AG04449 (cell line): ENCODE results near the gene PMEPA1.

Experiments used
- CTCF ChIA-PET: fragments of 350-600 bp; formaldehyde crosslinking; extraction: SDS; loops from one replicate; lab custom pipeline; 2021; ENCODE audit warnings: antibody characterized with exemption; lab: Yijun Ruan, JAX
- POLR2A ChIA-PET: fragments of 400-600, 350-600 bp; formaldehyde crosslinking; extraction: SDS; loops from one replicate; lab custom pipeline; 2020; ENCODE audit warnings: antibody characterized with exemption, inconsistent platforms; lab: Yijun Ruan, JAX
- DNase-seq: peaks from one replicate; pipeline ENCODE4 v3.0.0-alpha.2; 2010; ENCODE audit warnings: low read depth, low spot score
- H3K4me3 ChIP-seq: 2 replicates; pipeline ENCODE4 v1.5.1; 2011; ENCODE audit warnings: low read depth, mild to moderate bottlenecking, control low read depth, low read length
- CTCF ChIP-seq: IDR thresholded peaks from one replicate; pipeline ENCODE4 v1.5.1; 2011; ENCODE audit warnings: mild to moderate bottlenecking, moderate library complexity, low read length, control low read depth, inconsistent platforms; ENCODE audit not compliant: insufficient read depth; ENCODE audit errors: missing control alignments

PMEPA1 gene

GRCh38 chr20:57666106-57666833 lies 43.5 kb downstream of the PMEPA1 start:
- POLR2A ChIA-PET = no interaction called here
- no peak overlapping the region for H3K4me3 ChIP-seq
- TF ChIP-seq CTCF = no peak
- CTCF ChIA-PET = interaction anchor here (1.6 kb wide), 1 partner anchor 12 kb away, joined by 9 read pairs; no protein-coding TSS in a partner anchor
- DNase-seq = no peak

GRCh38 chr20:57665589-57665971 lies 44.2 kb downstream of the PMEPA1 start:
- no peak for DNase-seq
- ChIA-PET POLR2A (no interaction called here), CTCF (interaction anchor here (0.6 to 1.6 kb wide), 2 partner anchors 9 to 11 kb away, joined by 3 to 9 read pairs; no protein-coding TSS in a partner anchor)
- no peak for TF ChIP-seq CTCF
- H3K4me3 ChIP-seq = no peak overlapping the region

- ChIA-PET CTCF (interaction anchor here (0.6 to 1.6 kb wide), 2 partner anchors 9 to 11 kb away, joined by 3 to 9 read pairs; no protein-coding TSS in a partner anchor), POLR2A (no interaction called here)
- DNase-seq = no peak
- no peak for TF ChIP-seq CTCF
- no peak overlapping the region for H3K4me3 ChIP-seq
Measured at GRCh38 chr20:57664924-57665588, 44.8 kb downstream of the PMEPA1 start.

GRCh38 chr20:57664476-57664875 lies 45.3 kb downstream of the PMEPA1 start:
- no peak for TF ChIP-seq CTCF
- H3K4me3 ChIP-seq = no peak overlapping the region
- DNase-seq = no peak
- POLR2A ChIA-PET = no interaction called here
- CTCF ChIA-PET = interaction anchor here (1.6 kb wide), 1 partner anchor 10 kb away, joined by 9 read pairs; no protein-coding TSS in a partner anchor

- ChIA-PET CTCF (no interaction called here), POLR2A (no interaction called here)
- TF ChIP-seq CTCF = no peak
- no peak for DNase-seq
- no peak overlapping the region for H3K4me3 ChIP-seq
Measured at GRCh38 chr20:57663681-57664451, 45.9 kb downstream of the PMEPA1 start.
